Thymus (tissue), 11 donors: ENCODE data around the gene TSPAN9. TPM values are rescaled to one million over a fixed set of nuclear protein-coding genes. Genes with fewer than 3 reads are reported as not detected.

Experiments used
- DNase-seq, 9 donors: peaks; one replicate each; pipeline ENCODE4 v3.0.0-alpha.2; 2013; ENCODE audit warnings: low spot score in 9 of 9, low read depth in 6 of 9, missing footprints in 1 of 9
- H3K27ac ChIP-seq, 2 donors: one replicate each; pipeline ENCODE4 v1.5.1; 2013; ENCODE audit warnings: control low read depth in 1 of 2, low read depth in 1 of 2, low read length in 1 of 2, mild to moderate bottlenecking in 1 of 2, moderate library complexity in 1 of 2
- H3K27me3 ChIP-seq, 2 donors: one replicate each; pipeline ENCODE4 v1.5.1; 2013; ENCODE audit warnings: low read length in 1 of 2; ENCODE audit not compliant: control insufficient read depth in 2 of 2, insufficient read depth in 1 of 2
- H3K36me3 ChIP-seq, 2 donors: one replicate each; pipeline ENCODE4 v1.5.1; 2013; ENCODE audit warnings: low read length in 1 of 2, mild to moderate bottlenecking in 1 of 2, moderate library complexity in 1 of 2; ENCODE audit not compliant: control insufficient read depth in 2 of 2, insufficient read depth in 2 of 2
- H3K4me1 ChIP-seq, 2 donors: one replicate each; pipeline ENCODE4 v1.5.1; 2013; ENCODE audit warnings: low read length in 2 of 2; ENCODE audit not compliant: control insufficient read depth in 2 of 2, insufficient read depth in 2 of 2
- H3K4me3 ChIP-seq, 2 donors: one replicate each; pipeline ENCODE4 v1.5.1; 2013; ENCODE audit warnings: low read length in 2 of 2, control low read depth in 1 of 2, mild to moderate bottlenecking in 1 of 2
- H3K9me3 ChIP-seq, 2 donors: one replicate each; pipeline ENCODE4 v1.5.1; 2013; ENCODE audit warnings: low read length in 1 of 2, mild to moderate bottlenecking in 1 of 2; ENCODE audit not compliant: control insufficient read depth in 2 of 2, insufficient read depth in 1 of 2
- WGBS: extraction: QIAGEN DNeasy Blood & Tissue Kit; methylation state at CpG from one replicate; pipeline ENCODE4 v1.1.7; 2013; 5-methylcytosine and 5-hydroxymethylcytosine counted together
- polyA plus RNA-seq: library from polyadenylated mRNA; stranded (reverse); fragments of 200-250 nt; gene quantifications from one replicate; pipeline ENCODE4 v1.2.3, GENCODE V29; 2013
- total RNA-seq: library from RNA; stranded (reverse); fragments of 120-200 nt; gene quantifications from one replicate; pipeline ENCODE4 v1.2.4, GENCODE V29; 2013
- donor health status: healthy.

TSPAN9 gene
- total and polyA plus RNA-seq, 2 donors, result 4.9 to 10.2 TPM

- Histone ChIP-seq H3K9me3 (no peaks in the 10 kb centered on the region), H3K36me3 (no peaks in the 10 kb centered on the region), H3K27ac (no peak overlapping the region), H3K4me3 (no peak overlapping the region), H3K27me3 (peaks cover 2 to 41% of the 10 kb centered on the region in 2 donors), H3K4me1 (no peaks in the 10 kb centered on the region)
- 81% methylated on average over 8 of the region's 8 CpGs for WGBS
- no peak for DNase-seq
Observed at GRCh38 chr12:3113671-3114325, 36.6 kb downstream of the TSPAN9 start.

- H3K4me1 ChIP-seq, result no peaks in the 10 kb centered on the region
- no peak overlapping the region for H3K27ac ChIP-seq
- no peaks in the 10 kb centered on the region for H3K9me3 ChIP-seq
- no peak overlapping the region for H3K4me3 ChIP-seq
- WGBS, result 96% methylated on average over 4 of the region's 4 CpGs
- H3K27me3 ChIP-seq, result peaks cover 2 to 46% of the 10 kb centered on the region in 2 donors
- H3K36me3 ChIP-seq, result no peaks in the 10 kb centered on the region
- DNase-seq, result no peak
Observed at GRCh38 chr12:3114671-3115070, 37.5 kb downstream of the TSPAN9 start.

GRCh38 chr12:3115078-3115477, 37.9 kb downstream of the TSPAN9 start:
- WGBS, result 94% methylated on average over 3 of the region's 3 CpGs
- H3K27ac ChIP-seq, result no peak overlapping the region
- no peak overlapping the region for H3K4me3 ChIP-seq
- H3K4me1 ChIP-seq, result peaks cover 0 to 2% of the 10 kb centered on the region in 2 donors
- no peak for DNase-seq
- H3K36me3 ChIP-seq, result no peaks in the 10 kb centered on the region
- peaks cover 2 to 47% of the 10 kb centered on the region in 2 donors for H3K27me3 ChIP-seq
- H3K9me3 ChIP-seq, result no peaks in the 10 kb centered on the region

GRCh38 chr12:3116106-3116844, 39.1 kb downstream of the TSPAN9 start:
- no peaks in the 10 kb centered on the region for H3K9me3 ChIP-seq
- WGBS, result 57% methylated on average over 19 of the region's 19 CpGs
- H3K4me3 ChIP-seq, result no peak overlapping the region
- no peak for DNase-seq
- peaks cover 0 to 6% of the 10 kb centered on the region in 2 donors for H3K4me1 ChIP-seq
- H3K36me3 ChIP-seq, result no peaks in the 10 kb centered on the region
- peaks cover 2 to 54% of the 10 kb centered on the region in 2 donors for H3K27me3 ChIP-seq
- H3K27ac ChIP-seq, result no peak overlapping the region

GRCh38 chr12:3117144-3117581, 40.0 kb downstream of the TSPAN9 start:
- Histone ChIP-seq H3K27ac (no peak overlapping the region), H3K36me3 (no peaks in the 10 kb centered on the region), H3K27me3 (peaks cover 2 to 57% of the 10 kb centered on the region in 2 donors), H3K9me3 (no peaks in the 10 kb centered on the region), H3K4me3 (no peak overlapping the region), H3K4me1 (peaks cover 0 to 6% of the 10 kb centered on the region in 2 donors)
- WGBS, result 12% methylated on average over 10 of the region's 10 CpGs
- DNase-seq, result no peak

- H3K27me3 ChIP-seq, result peaks cover 2 to 57% of the 10 kb centered on the region in 2 donors
- DNase-seq, result no peak
- H3K4me1 ChIP-seq, result peaks cover 0 to 6% of the 10 kb centered on the region in 2 donors
- H3K4me3 ChIP-seq, result no peak overlapping the region
- H3K27ac ChIP-seq, result no peak overlapping the region
- WGBS, result 79% methylated on average over 3 of the region's 3 CpGs
- H3K36me3 ChIP-seq, result no peaks in the 10 kb centered on the region
- H3K9me3 ChIP-seq, result no peaks in the 10 kb centered on the region
Observed at GRCh38 chr12:3117591-3118015, 40.4 kb downstream of the TSPAN9 start.

GRCh38 chr12:3119192-3119755, 42.1 kb downstream of the TSPAN9 start:
- Histone ChIP-seq H3K9me3 (no peaks in the 10 kb centered on the region), H3K36me3 (no peaks in the 10 kb centered on the region), H3K4me1 (peaks cover 0 to 6% of the 10 kb centered on the region in 2 donors), H3K4me3 (no peak overlapping the region), H3K27ac (no peak overlapping the region), H3K27me3 (peaks cover 2 to 59% of the 10 kb centered on the region in 2 donors)
- 27% methylated on average over 9 of the region's 9 CpGs for WGBS
- DNase-seq, result no peak

- Histone ChIP-seq H3K27ac (peak overlapping the region in 1 of 2 donors; percentile 48), H3K36me3 (no peaks in the 10 kb centered on the region), H3K9me3 (no peaks in the 10 kb centered on the region), H3K4me3 (no peak overlapping the region), H3K27me3 (peaks cover 2 to 60% of the 10 kb centered on the region in 2 donors), H3K4me1 (peaks cover 0 to 6% of the 10 kb centered on the region in 2 donors)
- no peak for DNase-seq
- 63% methylated on average over 17 of the region's 17 CpGs for WGBS
Observed at GRCh38 chr12:3119756-3120601, 42.8 kb downstream of the TSPAN9 start.
